Measurements from ENCODE around the gene MMEL1. TPM values are rescaled to one million over a fixed set of nuclear protein-coding genes. Genes with fewer than 3 reads are reported as not detected.
"Not testable (repeated sequence)": the region's sequence is repeated elsewhere in the genome, so short reads cannot be mapped to it uniquely, and the experiment has no call there.

MMEL1 gene
- total RNA-seq, 4 donors from 2014 or later = 2.2 to 2.6 TPM; not detected in 2

DNA sequence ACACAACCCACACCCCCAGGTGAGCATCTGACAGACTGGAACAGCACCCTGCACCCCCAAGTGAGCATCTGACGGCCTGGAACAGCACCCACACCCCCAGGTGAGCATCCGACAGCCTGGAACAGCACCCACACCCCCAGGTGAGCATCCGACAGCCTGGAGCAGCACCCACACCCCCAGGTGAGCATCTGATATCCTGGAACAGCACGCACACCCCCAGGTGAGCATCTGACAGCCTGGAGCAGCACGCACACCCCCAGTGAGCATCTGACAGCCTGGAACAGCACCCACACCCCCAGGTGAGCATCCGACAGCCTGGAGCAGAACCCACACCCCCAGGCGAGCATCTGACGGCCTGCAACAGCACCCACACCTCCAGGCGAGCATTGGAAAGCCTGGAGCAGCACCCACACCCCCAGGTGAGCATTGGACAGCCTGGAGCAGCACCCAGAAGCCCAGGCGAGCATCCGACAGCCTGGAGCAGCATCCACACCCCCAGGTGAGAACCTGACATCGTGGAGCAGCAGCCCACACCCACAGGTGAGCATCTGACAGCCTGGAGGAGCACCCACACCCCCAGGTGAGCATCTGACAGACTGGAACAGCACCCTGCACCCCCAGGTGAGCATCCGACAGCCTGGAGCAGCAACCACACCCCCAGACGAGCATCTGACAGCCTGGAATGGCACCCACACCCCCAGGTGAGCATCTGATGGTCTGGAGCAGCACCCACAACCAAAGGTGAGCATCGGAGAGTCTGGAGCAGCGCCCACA, 19.5 kb upstream of the MMEL1 start:
- H3K36me3 ChIP-seq, H3K4me3 ChIP-seq, H3K4me1 ChIP-seq, H3K27ac ChIP-seq, H3K9me3 ChIP-seq: not testable (repeated sequence)
- DNase-seq (ENCODE audit: low spot score in 2 of 2) = peak in 1 of 2 donors; percentile 74
- 30% methylated on average over 14 of the region's 16 CpGs for WGBS
- H3K27me3 ChIP-seq = peaks cover 53% of the 10 kb centered on the region

DNA sequence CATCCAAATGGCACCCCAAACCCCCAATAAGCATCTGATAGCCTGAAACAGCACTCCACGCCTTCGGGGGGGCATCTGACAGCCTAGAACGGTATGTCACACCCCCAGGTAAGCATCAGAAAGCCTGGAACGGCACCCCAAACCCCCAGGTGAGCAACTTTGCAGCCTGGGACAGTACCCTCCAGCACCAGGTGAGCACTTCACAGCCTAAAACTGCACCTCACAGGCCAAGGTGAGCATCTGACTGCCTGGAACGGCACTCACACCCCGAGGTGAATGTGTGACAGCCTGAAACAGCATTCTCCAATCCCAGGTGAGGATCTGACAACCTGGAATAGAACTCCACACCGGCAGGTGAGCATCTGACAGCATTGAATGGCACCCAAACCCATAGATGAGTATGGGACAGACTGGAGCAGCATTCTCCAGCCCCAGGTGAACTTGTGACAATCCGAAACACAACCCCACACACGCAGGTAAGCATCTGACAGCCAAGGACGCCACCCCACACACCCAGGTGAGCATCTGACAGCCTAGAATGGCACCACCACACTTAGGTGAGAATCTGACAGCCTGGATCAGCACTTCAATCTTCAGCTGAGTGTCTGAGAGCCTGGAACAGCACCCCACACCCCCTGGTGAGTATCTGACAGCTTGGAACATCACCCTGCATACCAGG, 18.3 kb upstream of the MMEL1 start:
- Histone ChIP-seq H3K4me3 (no peak overlapping the region), H3K27me3 (peaks cover 53% of the 10 kb centered on the region), H3K27ac (no peak overlapping the region), H3K9me3 (peaks cover 13% of the 10 kb centered on the region), H3K36me3 (no peaks in the 10 kb centered on the region), H3K4me1 (no peaks in the 10 kb centered on the region)
- 64% methylated on average over 9 of the region's 10 CpGs for WGBS
- no peak for TF ChIP-seq POLR2A (IDR thresholded peaks at IDR 0.05)
- DNase-seq (ENCODE audit: low spot score in 2 of 2) = peak in 1 of 2 donors; percentile 40

DNA sequence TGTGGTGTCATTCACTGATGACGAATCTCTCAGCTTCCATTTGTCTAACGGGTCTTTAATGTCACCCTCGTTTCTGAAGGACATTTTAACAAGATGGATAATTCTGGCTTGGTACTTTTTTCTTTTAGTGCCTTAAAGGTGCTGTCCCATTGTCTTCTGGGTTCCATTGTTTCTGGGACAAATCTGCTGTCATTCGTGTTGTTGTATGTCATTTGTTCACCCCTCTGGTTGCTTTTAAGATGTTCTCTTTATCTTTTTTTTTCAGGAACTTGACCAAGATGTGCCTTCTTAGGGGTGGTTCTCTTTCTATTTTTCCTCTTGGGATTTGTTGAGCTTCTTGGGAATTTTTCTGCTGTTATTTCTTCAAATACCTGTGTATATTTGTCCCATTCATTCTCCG, 14.0 kb upstream of the MMEL1 start:
- H3K4me3 ChIP-seq = no peak overlapping the region
- peaks cover 21% of the 10 kb centered on the region for H3K27me3 ChIP-seq
- H3K9me3 ChIP-seq = peaks cover 13% of the 10 kb centered on the region
- peaks cover 20% of the 10 kb centered on the region for H3K4me1 ChIP-seq
- no peak for TF ChIP-seq POLR2A (IDR thresholded peaks at IDR 0.05)
- TF ChIP-seq, protein P1, sequence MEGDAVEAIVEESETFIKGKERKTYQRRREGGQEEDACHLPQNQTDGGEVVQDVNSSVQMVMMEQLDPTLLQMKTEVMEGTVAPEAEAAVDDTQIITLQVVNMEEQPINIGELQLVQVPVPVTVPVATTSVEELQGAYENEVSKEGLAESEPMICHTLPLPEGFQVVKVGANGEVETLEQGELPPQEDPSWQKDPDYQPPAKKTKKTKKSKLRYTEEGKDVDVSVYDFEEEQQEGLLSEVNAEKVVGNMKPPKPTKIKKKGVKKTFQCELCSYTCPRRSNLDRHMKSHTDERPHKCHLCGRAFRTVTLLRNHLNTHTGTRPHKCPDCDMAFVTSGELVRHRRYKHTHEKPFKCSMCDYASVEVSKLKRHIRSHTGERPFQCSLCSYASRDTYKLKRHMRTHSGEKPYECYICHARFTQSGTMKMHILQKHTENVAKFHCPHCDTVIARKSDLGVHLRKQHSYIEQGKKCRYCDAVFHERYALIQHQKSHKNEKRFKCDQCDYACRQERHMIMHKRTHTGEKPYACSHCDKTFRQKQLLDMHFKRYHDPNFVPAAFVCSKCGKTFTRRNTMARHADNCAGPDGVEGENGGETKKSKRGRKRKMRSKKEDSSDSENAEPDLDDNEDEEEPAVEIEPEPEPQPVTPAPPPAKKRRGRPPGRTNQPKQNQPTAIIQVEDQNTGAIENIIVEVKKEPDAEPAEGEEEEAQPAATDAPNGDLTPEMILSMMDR (IDR thresholded peaks at IDR 0.05) = no peak
- no peak for TF ChIP-seq EP300 (IDR thresholded peaks at IDR 0.05)
- TF ChIP-seq POLR2AphosphoS5 (IDR thresholded peaks at IDR 0.05) = no peak
- H3K36me3 ChIP-seq = no peaks in the 10 kb centered on the region
- no peak overlapping the region for H3K27ac ChIP-seq
- WGBS = 75% methylated on average over 5 of the region's 5 CpGs
- no peak for DNase-seq (ENCODE audit: low spot score in 2 of 2)

DNA sequence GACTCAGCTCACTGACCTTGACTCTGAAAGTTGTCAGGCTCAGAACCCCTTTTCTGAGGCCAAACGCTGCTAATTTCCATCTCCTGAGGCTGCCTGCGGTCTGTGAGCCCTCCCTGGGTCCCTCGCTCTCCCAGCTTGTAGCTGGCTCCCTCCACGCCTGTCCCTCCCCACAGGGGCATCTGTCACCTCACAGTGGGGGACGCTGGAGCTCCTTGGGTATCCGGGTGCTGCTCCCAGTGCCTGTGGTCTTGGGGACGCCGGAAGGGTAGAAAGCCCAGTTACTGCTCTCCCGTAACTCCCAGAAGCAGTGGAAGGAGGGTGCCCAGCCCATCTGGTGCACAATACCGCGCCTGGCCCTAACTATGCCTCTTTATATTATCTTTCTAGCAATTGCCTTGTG, 13.0 kb upstream of the MMEL1 start:
- Histone ChIP-seq H3K9me3 (peaks cover 13% of the 10 kb centered on the region), H3K27me3 (peaks cover 13% of the 10 kb centered on the region), H3K4me3 (no peak overlapping the region), H3K36me3 (no peaks in the 10 kb centered on the region), H3K4me1 (peaks cover 27% of the 10 kb centered on the region), H3K27ac (no peak overlapping the region)
- no peak for TF ChIP-seq POLR2AphosphoS5 (IDR thresholded peaks at IDR 0.05)
- TF ChIP-seq POLR2A (IDR thresholded peaks at IDR 0.05) = no peak
- peak in 1 of 2 donors; percentile 34 for DNase-seq (ENCODE audit: low spot score in 2 of 2)
- 81% methylated on average over 7 of the region's 11 CpGs for WGBS

DNA sequence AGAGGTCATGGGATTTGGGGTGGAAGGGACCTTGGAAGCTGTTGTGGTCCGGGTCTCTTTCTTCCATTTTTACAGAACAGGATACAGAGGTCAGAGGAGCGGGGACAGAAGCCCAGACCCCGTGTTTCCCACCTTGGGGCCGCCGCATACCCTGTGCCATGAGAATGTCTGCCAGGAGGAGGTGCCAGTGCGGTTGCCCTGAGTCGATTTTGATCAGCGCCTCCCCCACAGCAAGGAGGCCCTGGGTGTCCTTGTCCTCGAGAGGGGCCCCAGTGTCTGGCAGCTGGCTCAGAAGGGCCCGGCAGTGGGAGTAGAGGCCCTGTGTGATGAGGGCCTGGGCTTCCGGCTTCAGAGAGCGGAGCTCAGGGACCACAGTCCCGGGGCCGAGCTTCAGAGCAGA, 12.3 kb upstream of the MMEL1 start:
- H3K4me3 ChIP-seq = no peak overlapping the region
- peaks cover 27% of the 10 kb centered on the region for H3K4me1 ChIP-seq
- no peak overlapping the region for H3K27ac ChIP-seq
- peak in 1 of 2 donors; percentile 44 for DNase-seq (ENCODE audit: low spot score in 2 of 2)
- 80% methylated on average over 7 of the region's 14 CpGs for WGBS
- H3K27me3 ChIP-seq = peaks cover 6% of the 10 kb centered on the region
- no peaks in the 10 kb centered on the region for H3K36me3 ChIP-seq
- peaks cover 13% of the 10 kb centered on the region for H3K9me3 ChIP-seq
- TF ChIP-seq EP300 (IDR thresholded peaks at IDR 0.05) = no peak
- TF ChIP-seq, protein P1 (IDR thresholded peaks at IDR 0.05) = no peak
- TF ChIP-seq POLR2A (IDR thresholded peaks at IDR 0.05) = no peak
- TF ChIP-seq POLR2AphosphoS5 (IDR thresholded peaks at IDR 0.05) = no peak

DNA sequence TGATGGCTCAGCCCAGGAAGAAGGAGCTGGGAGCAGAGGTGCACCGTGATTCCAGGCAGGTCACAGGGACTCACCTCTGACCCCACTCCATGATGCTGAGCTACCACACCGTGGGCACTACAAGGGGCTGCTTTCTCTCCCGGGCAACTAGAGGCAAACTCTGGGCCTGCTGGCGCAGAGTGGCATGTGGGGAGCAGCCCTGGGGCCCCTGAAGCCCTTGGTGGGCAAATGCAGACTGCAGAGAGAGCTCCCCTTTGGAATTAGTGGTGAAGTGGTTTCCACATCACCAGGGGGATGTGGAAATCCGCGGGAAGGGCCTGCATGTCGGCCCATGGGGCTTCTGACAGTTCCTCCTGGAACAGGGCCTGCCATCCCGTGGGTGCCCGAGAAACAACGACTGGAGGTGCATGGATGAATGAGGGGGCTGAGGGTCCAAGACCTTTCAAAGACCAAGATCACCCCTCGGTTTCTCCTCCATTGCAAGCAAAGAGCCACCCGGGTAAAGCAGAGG, 11.8 kb upstream of the MMEL1 start:
- Histone ChIP-seq H3K27ac (no peak overlapping the region), H3K4me1 (peaks cover 27% of the 10 kb centered on the region), H3K27me3 (peaks cover 4% of the 10 kb centered on the region), H3K9me3 (peaks cover 13% of the 10 kb centered on the region), H3K36me3 (no peaks in the 10 kb centered on the region), H3K4me3 (no peak overlapping the region)
- DNase-seq (ENCODE audit: low spot score in 2 of 2) = peak in 1 of 2 donors; percentile 45
- WGBS = no CpG with 5 or more reads among the region's 12 CpGs
- TF ChIP-seq POLR2A (IDR thresholded peaks at IDR 0.05) (no peak), POLR2AphosphoS5 (IDR thresholded peaks at IDR 0.05) (no peak), EP300 (IDR thresholded peaks at IDR 0.05) (no peak)
- TF ChIP-seq, protein P1 (IDR thresholded peaks at IDR 0.05) = no peak

Data from suprapubic skin (tissue), 4 donors.